Esophagus muscularis mucosa (tissue), 4 donors: ENCODE measurements around the gene COL26A1. TPM values are rescaled to one million over a fixed set of nuclear protein-coding genes. Genes with fewer than 3 reads are reported as not detected.

Experiments
- DNase-seq: peaks from one replicate; pipeline ENCODE4 v3.0.0-alpha.2; 2017; ENCODE audit errors: extremely low spot score
- H3K27ac ChIP-seq, 4 donors: fragments of 200-600 bp; sonication (generic); replicated peaks in 1 of 4; 1 replicate in 3 of 4; 2 replicates in 1 of 4; pipeline ENCODE4 v1.5.1; 2016 to 2019; ENCODE audit warnings: mild to moderate bottlenecking in 1 of 4
- H3K27me3 ChIP-seq, 4 donors: fragments of 200-600 bp; sonication (generic); one replicate each; pipeline versions ENCODE4 v1.5.1 to v1.6.0; 2016 to 2019
- H3K36me3 ChIP-seq, 4 donors: fragments of 200-600 bp; sonication (generic); one replicate each; pipeline ENCODE4 v1.5.1; 2016 to 2019
- H3K4me1 ChIP-seq, 4 donors: fragments of 200-600 bp; sonication (generic); one replicate each; pipeline ENCODE4 v1.5.1; 2016 to 2019
- H3K4me3 ChIP-seq, 4 donors: fragments of 200-600 bp; sonication (generic); 1 replicate in 2 of 4; 2 replicates in 2 of 4; pipeline ENCODE4 v1.5.1; 2016 to 2019; ENCODE audit warnings: mild to moderate bottlenecking in 4 of 4, moderate library complexity in 1 of 4
- H3K9me3 ChIP-seq, 4 donors: fragments of 200-600 bp; sonication (generic); 1 replicate in 3 of 4; 2 replicates in 1 of 4; pipeline ENCODE4 v1.5.1; 2016 to 2019
- EP300 ChIP-seq: sonication (generic); formaldehyde crosslinking; IDR thresholded peaks from one replicate; pipeline ENCODE4 v1.6.1; 2017; ENCODE audit warnings: antibody characterized with exemption
- POLR2A ChIP-seq: fragments of 450-650 bp; IDR thresholded peaks from one replicate; pipeline ENCODE4 v1.6.1; 2017; ENCODE audit warnings: antibody characterized with exemption, moderate library complexity, mild to moderate bottlenecking, low read depth
- POLR2AphosphoS5 ChIP-seq, 2 donors: sonication (generic); formaldehyde crosslinking; IDR thresholded peaks; one replicate each; pipeline ENCODE4 v1.6.1; 2017; ENCODE audit warnings: antibody characterized with exemption in 2 of 2
- WGBS: methylation state at CpG from one replicate; pipeline ENCODE4 v1.1.5; 2018; 5-methylcytosine and 5-hydroxymethylcytosine counted together
- intact Hi-C: fragments of 100-400 bp; cut with DNase I; formaldehyde crosslinking; loops from one replicate; pipeline ENCODE4 v1.15.1; 2023
- total RNA-seq, 4 donors: library from RNA; depleted of rRNA; stranded (reverse); fragments of >200 nt; gene quantifications; one replicate each; pipeline versions ENCODE4 v1.1.0 to v1.2.1, GENCODE V29; 2016
- TF ChIP-seq, protein P1 (sequence below), 3 experiments: fragments of 200-600 bp in 2 of 3; fragments of 450-650 bp in 1 of 3; sonication (generic) in 2 of 3; IDR thresholded peaks; one replicate each; pipeline ENCODE4 v1.5.1; 2017 to 2019; ENCODE audit warnings: antibody characterized with exemption in 3 of 3, mild to moderate bottlenecking in 2 of 3, moderate library complexity in 1 of 3

COL26A1 gene
- total RNA-seq, 4 donors from 2014 or later: not detected

DNA sequence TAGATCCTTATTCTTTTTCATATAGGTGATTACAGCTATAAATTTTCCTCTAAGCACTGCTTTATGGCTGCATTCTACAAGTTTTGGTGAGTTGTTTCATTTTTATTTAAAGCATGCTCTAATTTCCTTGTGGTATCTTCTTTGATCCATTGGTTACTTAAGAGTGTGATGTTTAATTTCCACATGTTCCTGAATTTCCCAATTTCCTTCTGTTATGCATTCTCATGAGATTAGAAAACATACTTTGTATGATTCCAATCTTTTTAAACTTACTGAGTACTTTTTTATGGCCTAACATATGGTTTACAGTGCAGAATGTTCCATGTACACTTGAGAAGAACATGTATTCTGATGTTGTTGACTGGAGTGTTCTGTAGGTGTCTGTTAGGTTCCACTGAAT lies 213.0 kb downstream of the COL26A1 start:
- Histone ChIP-seq H3K9me3 (peaks cover 0 to 25% (median 6%) of the 10 kb centered on the region in 4 donors), H3K27ac (no peak overlapping the region), H3K36me3 (no peaks in the 10 kb centered on the region), H3K4me1 (no peaks in the 10 kb centered on the region), H3K27me3 (peaks cover 0 to 39% (median 0%) of the 10 kb centered on the region in 4 donors), H3K4me3 (no peak overlapping the region)
- TF ChIP-seq, protein P1, sequence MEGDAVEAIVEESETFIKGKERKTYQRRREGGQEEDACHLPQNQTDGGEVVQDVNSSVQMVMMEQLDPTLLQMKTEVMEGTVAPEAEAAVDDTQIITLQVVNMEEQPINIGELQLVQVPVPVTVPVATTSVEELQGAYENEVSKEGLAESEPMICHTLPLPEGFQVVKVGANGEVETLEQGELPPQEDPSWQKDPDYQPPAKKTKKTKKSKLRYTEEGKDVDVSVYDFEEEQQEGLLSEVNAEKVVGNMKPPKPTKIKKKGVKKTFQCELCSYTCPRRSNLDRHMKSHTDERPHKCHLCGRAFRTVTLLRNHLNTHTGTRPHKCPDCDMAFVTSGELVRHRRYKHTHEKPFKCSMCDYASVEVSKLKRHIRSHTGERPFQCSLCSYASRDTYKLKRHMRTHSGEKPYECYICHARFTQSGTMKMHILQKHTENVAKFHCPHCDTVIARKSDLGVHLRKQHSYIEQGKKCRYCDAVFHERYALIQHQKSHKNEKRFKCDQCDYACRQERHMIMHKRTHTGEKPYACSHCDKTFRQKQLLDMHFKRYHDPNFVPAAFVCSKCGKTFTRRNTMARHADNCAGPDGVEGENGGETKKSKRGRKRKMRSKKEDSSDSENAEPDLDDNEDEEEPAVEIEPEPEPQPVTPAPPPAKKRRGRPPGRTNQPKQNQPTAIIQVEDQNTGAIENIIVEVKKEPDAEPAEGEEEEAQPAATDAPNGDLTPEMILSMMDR (IDR thresholded peaks at IDR 0.05): no peak
- TF ChIP-seq POLR2A (no peak), POLR2AphosphoS5 (IDR thresholded peaks at IDR 0.05) (no peak), EP300 (no peak)
- no peak for DNase-seq
- intact Hi-C loops: no loop called here

DNA sequence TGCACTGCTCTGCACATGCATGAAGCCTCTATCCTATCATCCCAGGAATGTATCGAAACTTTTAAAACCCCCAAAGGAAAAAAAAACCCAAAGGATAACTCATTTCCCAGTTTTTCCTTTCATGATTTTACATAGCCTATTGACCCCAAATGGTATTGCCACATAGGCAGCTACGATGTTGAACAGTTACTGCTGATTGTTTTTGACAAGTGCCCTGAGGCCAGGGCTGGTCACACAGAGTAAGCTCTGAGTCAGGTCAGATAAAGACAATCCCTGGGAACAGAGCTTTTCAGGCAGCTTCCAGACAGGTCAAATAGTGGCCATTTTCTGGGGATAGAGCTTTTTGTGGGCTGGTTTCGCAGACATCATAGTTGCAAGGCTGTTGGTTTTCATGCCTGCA lies 214.3 kb downstream of the COL26A1 start:
- TF ChIP-seq, protein P1 (IDR thresholded peaks at IDR 0.05): no peak
- TF ChIP-seq POLR2A (no peak), POLR2AphosphoS5 (IDR thresholded peaks at IDR 0.05) (no peak), EP300 (no peak)
- Histone ChIP-seq H3K4me3 (no peak overlapping the region), H3K36me3 (no peaks in the 10 kb centered on the region), H3K27me3 (peaks cover 0 to 46% (median 0%) of the 10 kb centered on the region in 4 donors), H3K27ac (no peak overlapping the region), H3K9me3 (peaks cover 0 to 22% (median 6%) of the 10 kb centered on the region in 4 donors), H3K4me1 (no peaks in the 10 kb centered on the region)
- intact Hi-C loops: no loop called here
- DNase-seq: no peak
- 98% methylated on average over 3 of the region's 3 CpGs for WGBS

DNA sequence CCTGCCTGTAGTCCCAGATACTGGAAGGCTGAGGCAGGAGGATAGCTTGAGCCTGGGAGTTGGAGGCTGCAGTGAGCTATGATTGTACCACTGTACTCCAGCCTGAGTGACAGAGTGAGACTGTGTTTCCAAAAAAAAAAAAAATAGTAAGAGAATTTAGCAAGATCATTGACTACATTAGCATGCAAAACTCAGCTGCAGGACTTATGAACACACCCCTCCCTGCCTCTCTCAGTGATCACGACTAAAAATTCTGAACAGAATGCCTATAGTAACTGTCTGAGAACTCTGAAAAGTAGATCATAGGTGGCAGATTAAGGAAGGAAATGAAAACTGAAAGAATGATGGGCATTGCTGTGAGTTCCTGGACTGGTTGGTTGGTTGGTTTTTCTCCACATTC lies 215.9 kb downstream of the COL26A1 start:
- peaks cover 0 to 16% (median 9%) of the 10 kb centered on the region in 4 donors for H3K9me3 ChIP-seq
- no peak overlapping the region for H3K27ac ChIP-seq
- no peaks in the 10 kb centered on the region for H3K4me1 ChIP-seq
- DNase-seq: no peak
- TF ChIP-seq POLR2AphosphoS5 (IDR thresholded peaks at IDR 0.05) (no peak), POLR2A (no peak), EP300 (no peak)
- TF ChIP-seq, protein P1 (IDR thresholded peaks at IDR 0.05): no peak
- peaks cover 0 to 46% (median 0%) of the 10 kb centered on the region in 4 donors for H3K27me3 ChIP-seq
- no peak overlapping the region for H3K4me3 ChIP-seq
- H3K36me3 ChIP-seq: no peaks in the 10 kb centered on the region
- intact Hi-C loops: no loop called here
- 53% methylated on average over 1 of the region's 1 CpG for WGBS

DNA sequence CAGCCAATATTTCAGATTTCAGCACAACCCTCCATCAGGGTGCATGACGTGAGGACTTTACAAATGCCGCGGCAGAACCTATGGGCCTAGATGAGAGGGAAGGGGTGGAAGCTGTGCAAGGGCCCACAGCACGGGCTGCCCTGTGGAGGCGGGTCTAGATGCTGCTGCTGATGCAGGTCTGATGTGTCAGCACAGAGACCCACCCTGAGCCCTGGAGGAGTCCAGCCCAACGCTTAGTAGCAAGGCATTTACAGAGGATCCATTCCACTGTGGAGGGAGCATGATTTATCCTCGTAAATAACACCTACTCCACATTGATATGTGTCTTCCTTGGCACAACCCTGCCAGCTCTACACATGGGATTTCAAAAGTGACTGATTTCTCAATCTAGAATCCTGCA lies 217.9 kb downstream of the COL26A1 start:
- WGBS: 84% methylated on average over 7 of the region's 7 CpGs
- intact Hi-C loops: no loop called here
- H3K27me3 ChIP-seq: peaks cover 0 to 32% (median 0%) of the 10 kb centered on the region in 4 donors
- H3K36me3 ChIP-seq: no peaks in the 10 kb centered on the region
- H3K27ac ChIP-seq: no peak overlapping the region
- TF ChIP-seq, protein P1 (IDR thresholded peaks at IDR 0.05): no peak
- TF ChIP-seq EP300 (no peak), POLR2AphosphoS5 (IDR thresholded peaks at IDR 0.05) (no peak), POLR2A (no peak)
- DNase-seq: no peak
- no peaks in the 10 kb centered on the region for H3K4me1 ChIP-seq
- peaks cover 0 to 17% (median 11%) of the 10 kb centered on the region in 4 donors for H3K9me3 ChIP-seq
- no peak overlapping the region for H3K4me3 ChIP-seq

DNA sequence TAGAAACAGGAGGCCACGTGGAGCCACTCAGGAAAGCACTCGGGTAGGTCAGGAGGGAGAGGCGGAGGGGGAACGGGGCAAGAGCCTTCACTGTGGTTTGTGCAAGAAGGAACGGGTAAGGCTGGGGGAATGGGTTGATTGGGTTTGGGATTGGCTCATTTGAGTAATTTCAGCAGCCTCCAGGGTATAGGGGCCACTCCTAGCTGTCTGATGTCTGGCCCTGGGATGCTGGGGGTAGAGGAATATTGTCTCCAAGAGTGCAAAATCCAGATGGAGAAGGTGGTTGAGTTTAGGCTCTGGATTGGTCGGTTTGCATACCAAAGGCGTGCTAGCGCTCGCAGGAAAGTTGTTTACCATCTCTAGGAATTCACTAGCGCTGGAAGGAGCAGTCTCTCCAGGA lies 219.2 kb downstream of the COL26A1 start:
- TF ChIP-seq EP300 (no peak), POLR2AphosphoS5 (IDR thresholded peaks at IDR 0.05) (no peak), POLR2A (no peak)
- TF ChIP-seq, protein P1 (IDR thresholded peaks at IDR 0.05): no peak
- intact Hi-C loops: no loop called here
- Histone ChIP-seq H3K4me1 (no peaks in the 10 kb centered on the region), H3K9me3 (peaks cover 0 to 16% (median 11%) of the 10 kb centered on the region in 4 donors), H3K27me3 (peaks cover 0 to 28% (median 0%) of the 10 kb centered on the region in 4 donors), H3K36me3 (no peaks in the 10 kb centered on the region), H3K27ac (no peak overlapping the region), H3K4me3 (no peak overlapping the region)
- no peak for DNase-seq
- 78% methylated on average over 10 of the region's 10 CpGs for WGBS
